Measurements from ENCODE around the gene UBN2. TPM values are rescaled to one million over a fixed set of nuclear protein-coding genes. Genes with fewer than 3 reads are reported as not detected.

Gene UBN2
- total and polyA plus RNA-seq, 2 of the 13 experiments (the other 11 are each of a cell fraction or from before 2014, with no cell fraction given) = 5.6 to 5.7 TPM

GRCh38 chr7:139340808-139341057, 109.7 kb downstream of the UBN2 start (continued):
- TF ChIP-seq KLF9 (CRISPR knock-in tag; IDR thresholded peaks at IDR 0.05; ENCODE audit: low read depth) (peak; percentile 20; the same call in 1 of the 2 replicates), ZBTB4 (CRISPR knock-in tag; IDR thresholded peaks at IDR 0.05; ENCODE audit: borderline replicate concordance) (no peak), ZNF569 (CRISPR knock-in tag; IDR thresholded peaks at IDR 0.05; ENCODE audit: borderline replicate concordance) (no peak), ZBTB33 (CRISPR knock-in tag; IDR thresholded peaks at IDR 0.05) (no peak), ZBTB49 (CRISPR knock-in tag; IDR thresholded peaks at IDR 0.05; ENCODE audit: borderline replicate concordance) (no peak), AKNA (CRISPR knock-in tag; IDR thresholded peaks at IDR 0.05; ENCODE audit: borderline replicate concordance) (no peak), ZNF441 (CRISPR knock-in tag; IDR thresholded peaks at IDR 0.05; ENCODE audit: borderline replicate concordance) (no peak), CREBL2 (CRISPR knock-in tag; IDR thresholded peaks at IDR 0.05; ENCODE audit: borderline replicate concordance) (no peak), CEBPZ (IDR thresholded peaks at IDR 0.05; ENCODE audit: low read length) (no peak), ZSCAN31 (CRISPR knock-in tag; IDR thresholded peaks at IDR 0.05; ENCODE audit: low read depth) (no peak), KDM1A (CRISPR knock-in tag; IDR thresholded peaks at IDR 0.05) (no peak), NFKBIZ (CRISPR knock-in tag; IDR thresholded peaks at IDR 0.05) (no peak), SNAPC2 (CRISPR knock-in tag; IDR thresholded peaks at IDR 0.05) (no peak)
